Stimulated activated effector memory CD8-positive, alpha-beta T cell treated with anti-CD3 and anti-CD28 coated beads, Interleukin-12 subunit alpha, Interleukin-12 subunit beta, amount 100 ng/mL, for 72 hours (primary cell): ENCODE data around the gene CD63.

Source experiments
- ATAC-seq: fragments of 150-1000 bp; cut with Tn5 transposase; 2 replicates; pipeline ENCODE4 v1.10.0; 2021
- DNase-seq, 2 donors: peaks; one replicate each; pipeline ENCODE4 v3.0.0; 2021 to 2022; ENCODE audit warnings: low spot score in 2 of 2
- H3K27ac Mint-ChIP-seq: one replicate; pipeline ENCODE4 v1.8.0; 2022; ENCODE audit warnings: mild to moderate bottlenecking, mixed read lengths
- H3K36me3 Mint-ChIP-seq: one replicate; pipeline ENCODE4 v1.8.0; 2022; ENCODE audit warnings: mild to moderate bottlenecking, mixed read lengths
- H3K4me1 Mint-ChIP-seq: one replicate; pipeline ENCODE4 v1.8.0; 2022; ENCODE audit warnings: mixed read lengths
- H3K4me3 Mint-ChIP-seq: one replicate; pipeline ENCODE4 v1.8.0; 2022; ENCODE audit warnings: mild to moderate bottlenecking, mixed read lengths
- H3K9me3 Mint-ChIP-seq: one replicate; pipeline ENCODE4 v1.8.0; 2022; ENCODE audit warnings: mixed read lengths

Gene CD63

GRCh38 chr12:55718624-55719275 is 10.1 kb downstream of the CD63 start:
- peak overlapping the region; percentile 40 for H3K27ac Mint-ChIP-seq
- ATAC-seq (no peak), DNase-seq (no peak)
- no peak overlapping the region for H3K4me3 Mint-ChIP-seq
- H3K9me3 Mint-ChIP-seq, result no peaks in the 10 kb centered on the region
- H3K36me3 Mint-ChIP-seq, result peaks cover 41% of the 10 kb centered on the region
- H3K4me1 Mint-ChIP-seq, result peaks cover 34% of the 10 kb centered on the region

- ATAC-seq (no peak), DNase-seq (no peak)
- Mint-ChIP-seq H3K36me3 (peaks cover 37% of the 10 kb centered on the region), H3K27ac (peak overlapping the region; percentile 98), H3K4me1 (peaks cover 34% of the 10 kb centered on the region), H3K9me3 (no peaks in the 10 kb centered on the region), H3K4me3 (peak overlapping the region; percentile 91)
Observed at GRCh38 chr12:55718015-55718414, 10.8 kb downstream of the CD63 start.

DNA sequence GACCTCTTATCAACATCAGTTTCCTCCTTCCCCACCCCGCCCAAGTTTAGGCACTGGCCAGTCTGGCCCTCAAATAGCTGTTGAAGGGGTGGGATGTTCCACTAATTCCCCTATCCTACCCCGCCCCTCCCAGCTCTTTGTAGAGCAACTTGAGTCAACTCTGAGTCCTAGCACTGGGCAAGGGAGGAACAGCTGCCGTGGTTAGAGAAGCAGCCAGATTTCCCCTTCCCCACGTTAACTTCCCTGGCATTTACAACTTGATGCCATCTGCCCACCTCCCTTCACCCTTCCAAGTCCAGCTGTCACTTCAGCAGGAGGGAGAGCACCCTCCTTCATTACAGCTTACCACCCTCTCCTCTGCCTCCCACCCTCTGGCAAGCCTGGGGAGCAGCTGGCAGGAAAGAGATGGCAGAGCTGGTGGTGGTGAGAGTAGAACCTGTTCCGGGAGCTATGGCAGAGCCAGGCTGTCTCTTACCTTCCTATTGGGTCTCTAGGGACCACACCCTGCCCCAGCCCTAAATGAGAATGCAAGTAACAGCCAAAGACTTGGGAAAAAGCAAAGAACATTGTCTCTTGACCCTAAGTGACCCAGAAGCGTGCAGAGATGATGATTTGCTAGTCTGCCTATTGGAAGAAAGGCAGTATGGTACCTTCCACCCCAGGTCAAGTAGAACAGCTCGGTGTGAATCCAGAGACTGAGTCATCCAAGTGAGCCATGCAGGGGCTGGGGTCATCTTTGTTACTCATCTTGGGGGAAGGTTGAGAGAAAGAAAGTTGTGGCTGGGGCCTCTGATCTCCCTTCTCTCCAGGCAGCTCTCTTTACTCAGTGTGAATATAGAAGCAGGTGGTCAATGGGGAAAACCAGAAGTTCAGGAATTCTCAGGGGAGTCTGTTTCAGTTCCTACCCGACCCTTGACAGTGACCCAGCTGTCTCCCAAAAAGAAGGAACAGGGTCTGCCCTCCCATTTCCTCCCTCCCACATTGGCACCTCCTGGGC is 11.5 kb downstream of the CD63 start:
- peaks cover 37% of the 10 kb centered on the region for H3K36me3 Mint-ChIP-seq
- H3K4me3 Mint-ChIP-seq, result peak overlapping the region; percentile 91
- DNase-seq, result no peak
- H3K4me1 Mint-ChIP-seq, result peaks cover 34% of the 10 kb centered on the region
- peak; percentile 72 for ATAC-seq
- H3K9me3 Mint-ChIP-seq, result no peaks in the 10 kb centered on the region
- peak overlapping the region; percentile 98 for H3K27ac Mint-ChIP-seq

DNA sequence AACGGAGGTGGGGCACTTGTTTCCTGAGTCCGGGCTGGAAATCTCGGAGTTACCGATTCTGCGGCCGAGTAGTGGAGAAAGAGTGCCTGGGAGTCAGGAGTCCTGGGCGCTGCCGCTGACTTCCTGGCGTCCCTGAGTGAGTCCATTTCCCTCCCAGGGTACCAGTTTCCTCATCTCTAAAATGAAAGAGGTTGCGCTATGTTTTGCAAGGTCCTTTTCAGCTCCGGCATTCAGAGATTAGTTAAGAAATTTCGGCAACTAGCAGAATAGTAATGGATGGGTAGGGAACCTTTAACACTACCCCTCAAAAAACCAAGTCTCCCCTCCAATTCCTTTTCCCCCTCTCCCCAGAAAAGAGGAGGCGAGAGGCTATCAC is 12.2 kb downstream of the CD63 start:
- peak; percentile 31 for ATAC-seq
- no peak for DNase-seq
- Mint-ChIP-seq H3K4me3 (peak overlapping the region; percentile 91), H3K36me3 (peaks cover 36% of the 10 kb centered on the region), H3K4me1 (peaks cover 34% of the 10 kb centered on the region), H3K27ac (peak overlapping the region; percentile 98), H3K9me3 (no peaks in the 10 kb centered on the region)

GRCh38 chr12:55715833-55716581 is 12.8 kb downstream of the CD63 start, which contains the start of gene BLOC1S1:
Gene BLOC1S1 (plus strand): TSS chr12:55716046. CDS start chr12:55716052, 6 bp downstream.
- H3K9me3 Mint-ChIP-seq, result no peaks in the 10 kb centered on the region
- peak within 1 kb of the TSS; percentile 91 for H3K4me3 Mint-ChIP-seq
- H3K27ac Mint-ChIP-seq, result peak within 1 kb of the TSS; percentile 98
- peaks cover 34% of the 10 kb centered on the region for H3K4me1 Mint-ChIP-seq
- DNase-seq (peak; percentile 94 to 96), ATAC-seq (peak; percentile 92)
- peaks cover 31% of the 10 kb centered on the region for H3K36me3 Mint-ChIP-seq

DNA sequence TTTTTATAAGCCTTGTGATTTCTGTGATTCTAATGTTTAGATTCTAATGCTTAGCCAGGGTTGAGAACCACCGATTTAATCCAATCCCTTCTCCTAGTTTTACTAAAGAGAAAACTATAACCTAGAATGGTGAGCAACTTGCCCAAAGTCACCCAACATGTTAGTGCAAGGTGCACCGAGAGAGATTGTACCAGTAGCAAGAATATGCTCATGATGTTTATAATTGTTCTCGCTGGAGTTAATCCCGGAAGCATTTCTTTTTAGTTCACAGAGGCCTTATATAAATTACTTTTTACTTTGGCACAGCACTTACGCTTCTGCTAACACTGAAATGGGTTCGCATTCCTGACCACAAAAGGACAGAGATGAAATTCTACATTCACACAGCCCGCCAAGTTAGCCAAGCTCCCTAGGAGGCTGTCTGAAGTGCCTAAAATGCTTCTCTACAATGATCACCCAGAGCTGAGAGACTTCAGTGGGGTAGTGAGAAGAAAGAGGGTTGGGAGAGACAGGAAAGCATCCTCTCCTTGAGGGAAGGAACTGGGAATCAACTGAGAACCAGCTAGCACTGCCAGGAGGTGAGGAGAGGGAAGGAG is 13.5 kb downstream of the CD63 start:
- no peaks in the 10 kb centered on the region for H3K9me3 Mint-ChIP-seq
- peak overlapping the region; percentile 91 for H3K4me3 Mint-ChIP-seq
- H3K27ac Mint-ChIP-seq, result peak overlapping the region; percentile 98
- DNase-seq, result no peak
- ATAC-seq, result no peak
- peaks cover 34% of the 10 kb centered on the region for H3K4me1 Mint-ChIP-seq
- H3K36me3 Mint-ChIP-seq, result peaks cover 31% of the 10 kb centered on the region

- Mint-ChIP-seq H3K27ac (no peak overlapping the region), H3K4me1 (peaks cover 35% of the 10 kb centered on the region), H3K4me3 (no peak overlapping the region), H3K9me3 (no peaks in the 10 kb centered on the region), H3K36me3 (peaks cover 31% of the 10 kb centered on the region)
- DNase-seq (no peak), ATAC-seq (no peak)
Observed at GRCh38 chr12:55713721-55714120, 15.1 kb downstream of the CD63 start.

GRCh38 chr12:55712700-55713415 is 16.0 kb downstream of the CD63 start:
- DNase-seq, result no peak
- Mint-ChIP-seq H3K27ac (no peak overlapping the region), H3K4me3 (no peak overlapping the region), H3K4me1 (peaks cover 35% of the 10 kb centered on the region), H3K9me3 (no peaks in the 10 kb centered on the region), H3K36me3 (peaks cover 27% of the 10 kb centered on the region)
- no peak for ATAC-seq

- Mint-ChIP-seq H3K27ac (no peak overlapping the region), H3K4me3 (no peak overlapping the region), H3K4me1 (peaks cover 32% of the 10 kb centered on the region), H3K9me3 (no peaks in the 10 kb centered on the region), H3K36me3 (peaks cover 18% of the 10 kb centered on the region)
- DNase-seq (no peak), ATAC-seq (no peak)
Observed at GRCh38 chr12:55711786-55712553, 16.8 kb downstream of the CD63 start.

DNA sequence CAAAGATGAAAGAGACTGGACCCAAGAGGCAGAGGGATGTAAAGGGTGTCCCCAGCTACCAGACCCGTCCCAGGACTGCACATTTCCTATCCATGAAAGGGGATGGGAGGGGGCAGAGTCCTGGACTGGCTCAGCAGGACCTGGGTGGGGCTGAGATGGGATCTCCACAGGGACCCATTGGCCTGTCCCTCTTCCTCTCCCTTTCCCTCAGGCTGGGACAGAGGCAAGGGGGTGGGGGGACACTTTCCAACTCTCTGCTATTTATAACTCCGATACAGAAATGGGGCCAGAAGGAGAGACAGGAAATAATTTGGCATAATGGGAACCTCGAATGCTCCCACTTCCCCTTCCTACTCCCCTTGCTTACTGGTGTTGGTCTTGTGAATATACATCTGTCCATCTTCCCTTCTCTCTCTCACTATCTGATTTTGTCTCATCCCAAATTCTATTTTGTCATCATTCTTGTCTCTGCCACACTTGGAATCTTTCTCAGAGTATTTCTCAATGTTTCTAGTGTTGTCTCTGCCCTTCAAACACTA is 20.0 kb downstream of the CD63 start:
- DNase-seq (no peak), ATAC-seq (no peak)
- Mint-ChIP-seq H3K4me1 (peaks cover 23% of the 10 kb centered on the region), H3K4me3 (peak overlapping the region; percentile 71), H3K9me3 (no peaks in the 10 kb centered on the region), H3K27ac (no peak overlapping the region), H3K36me3 (no peaks in the 10 kb centered on the region)

GRCh38 chr12:55707841-55708694 is 20.7 kb downstream of the CD63 start, which contains the start of gene ITGA7:
Gene ITGA7 (minus strand): TSS chr12:55707904. CDS start chr12:55707682, 222 bp downstream.
- Mint-ChIP-seq H3K36me3 (no peaks in the 10 kb centered on the region), H3K4me1 (peaks cover 23% of the 10 kb centered on the region), H3K9me3 (no peaks in the 10 kb centered on the region), H3K27ac (peak within 1 kb of the TSS; percentile 52), H3K4me3 (peak within 1 kb of the TSS; percentile 71)
- ATAC-seq, result peak; percentile 84
- peak; percentile 46 to 72 for DNase-seq

DNA sequence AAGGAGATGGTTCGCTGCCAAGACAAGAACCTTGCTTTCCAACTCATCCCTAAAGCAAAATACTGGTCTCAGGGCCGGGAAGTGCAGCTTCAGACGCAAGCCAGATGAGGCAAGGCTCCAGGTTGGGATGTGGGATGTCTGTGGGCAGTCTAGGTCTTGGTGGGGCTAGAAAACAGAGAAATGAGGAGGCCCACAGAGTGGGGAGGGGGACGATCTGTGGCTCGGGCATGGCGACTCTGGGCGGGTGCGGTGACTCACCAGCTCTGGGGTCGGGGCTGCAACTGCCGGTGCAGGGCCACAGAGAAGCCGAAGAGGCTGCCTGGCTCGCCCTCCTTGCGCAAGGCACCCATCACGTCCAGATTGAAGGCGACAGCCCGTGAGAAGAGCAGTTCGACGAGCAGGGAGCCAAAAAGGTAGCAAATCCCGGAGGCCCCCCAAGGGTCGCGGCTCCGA is 21.6 kb downstream of the CD63 start:
- peaks cover 23% of the 10 kb centered on the region for H3K4me1 Mint-ChIP-seq
- no peaks in the 10 kb centered on the region for H3K36me3 Mint-ChIP-seq
- DNase-seq (no peak), ATAC-seq (peak; percentile 29)
- no peak overlapping the region for H3K27ac Mint-ChIP-seq
- peak overlapping the region; percentile 71 for H3K4me3 Mint-ChIP-seq
- H3K9me3 Mint-ChIP-seq, result no peaks in the 10 kb centered on the region
